ENCODE data around the gene ETFB. TPM values are rescaled to one million over a fixed set of nuclear protein-coding genes. Genes with fewer than 3 reads are reported as not detected.

The ETFB gene
- total and polyA plus RNA-seq, 10 of the 15 experiments (the other 5 are each of a cell fraction or from before 2014, with no cell fraction given) = 15.1 to 166 (median 87.8) TPM

GRCh38 chr19:51371186-51371690 lies 5.0 kb upstream of the ETFB start:
- intact Hi-C loops (cut with micrococcal nuclease; ENCODE audit: unreplicated experiment) = no loop called here
- POLR2A ChIA-PET = interaction anchor here (0.5 to 4.2 kb wide), 2 partner anchors 23 to 25 kb away, joined by 3 to 32 read pairs; no protein-coding TSS in a partner anchor
- H3K9ac ChIP-seq (ENCODE audit: control insufficient read depth, insufficient read depth, low read length) = no peak overlapping the region
- H3K36me3 ChIP-seq (ENCODE audit: control insufficient read depth in 2 of 2, insufficient read depth in 2 of 2, low read length in 1 of 2) = no peaks in the 10 kb centered on the region
- BruUV-seq (replicated peaks) = no TSS peak
- no peak overlapping the region for H3K4me3 ChIP-seq
- DNase-seq (ENCODE audit: low read depth, low spot score) = no peak
- SMC1A ChIA-PET (ENCODE audit: uncharacterized antibody, unreplicated experiment) = no interaction called here
- CTCF ChIA-PET = interaction anchor here (3.7 kb wide), 1 partner anchor 23 kb away, joined by 14 read pairs; no protein-coding TSS in a partner anchor
- TF ChIP-seq BACH1 (IDR thresholded peaks at IDR 0.05; ENCODE audit: borderline replicate concordance) = no peak
- TF ChIP-seq YBX1 (IDR thresholded peaks at IDR 0.05) = no peak
- no peak for TF ChIP-seq IRF3 (IDR thresholded peaks at IDR 0.05)
- TF ChIP-seq SP1 (IDR thresholded peaks at IDR 0.05; ENCODE audit: low read depth, low read length) = no peak
- no peak for TF ChIP-seq PRDM15 (CRISPR knock-in tag; IDR thresholded peaks at IDR 0.05)
- no peaks in the 10 kb centered on the region for H3K9me3 ChIP-seq (replicated peaks; ENCODE audit: control insufficient read depth, insufficient read depth, low read length)
- WGBS (ENCODE audit: insufficient coverage, insufficient replicate concordance, low lambda C conversion rate, missing lambda C conversion rate) = 73% methylated on average over 8 of the region's 8 CpGs
- H3K79me2 ChIP-seq (ENCODE audit: control insufficient read depth, insufficient read depth, low read length) = peaks cover 8% of the 10 kb centered on the region
- ATAC-seq = no peak
- peaks cover 45% of the 10 kb centered on the region for H3K4me1 ChIP-seq (ENCODE audit: control insufficient read depth, insufficient read depth, low read length)
- no peak for FAIRE-seq
- no peak overlapping the region for H3K4me2 ChIP-seq (ENCODE audit: control insufficient read depth, insufficient read depth)
- RAD21 ChIA-PET (ENCODE audit: unreplicated experiment) = interaction anchor here (0.7 to 2.5 kb wide), 3 partner anchors 23 to 996 kb away, joined by 3 to 23 read pairs (median 8); no protein-coding TSS in a partner anchor
- no peaks in the 10 kb centered on the region for H4K20me1 ChIP-seq (ENCODE audit: control insufficient read depth, insufficient read depth)
- no peaks in the 10 kb centered on the region for H3K27me3 ChIP-seq (replicated peaks in 1 of 2; ENCODE audit: control insufficient read depth in 2 of 2, insufficient read depth in 2 of 2, low read length in 1 of 2)
- no peak overlapping the region for H3K27ac ChIP-seq (ENCODE audit: control insufficient read depth, insufficient read depth)
- H2AFZ ChIP-seq (ENCODE audit: control insufficient read depth, low read depth, low read length) = no peak overlapping the region
- in situ Hi-C loops (cut with MboI) = loop anchor here (25.0 kb wide), 1 partner anchor 1034 kb away; the partner anchor contains the start of gene KCNC3
